Thoracic aorta (tissue), 2 donors: ENCODE measurements around the gene ZNF326. TPM values are rescaled to one million over a fixed set of nuclear protein-coding genes. Genes with fewer than 3 reads are reported as not detected.
"Not testable (repeated sequence)": the region's sequence is repeated elsewhere in the genome, so short reads cannot be mapped to it uniquely, and the experiment has no call there.

ENCODE experiments used
- ATAC-seq: fragments of 150-250 bp; one replicate; pipeline ENCODE4 v1.8.0; 2017; ENCODE audit warnings: low read depth; ENCODE audit not compliant: insufficient number of reproducible peaks, low FRiP score
- DNase-seq: peaks from one replicate; pipeline ENCODE4 v3.0.0-alpha.2; 2020; ENCODE audit warnings: low spot score
- H3K27ac ChIP-seq, 2 donors: fragments of 200-600 bp; sonication (generic); 1 replicate in 1 of 2; 2 replicates in 1 of 2; pipeline ENCODE4 v1.5.1; 2016; ENCODE audit warnings: mild to moderate bottlenecking in 2 of 2, moderate library complexity in 2 of 2
- H3K27me3 ChIP-seq: fragments of 200-600 bp; sonication (generic); replicated peaks from 2 replicates; pipeline ENCODE4 v1.6.0; 2016; ENCODE audit warnings: mild to moderate bottlenecking; ENCODE audit not compliant: insufficient read depth
- H3K36me3 ChIP-seq: fragments of 200-600 bp; sonication (generic); one replicate; pipeline ENCODE4 v1.5.1; 2016
- H3K4me1 ChIP-seq, 2 donors: fragments of 200-600 bp; sonication (generic); 1 replicate in 1 of 2; 2 replicates in 1 of 2; pipeline versions ENCODE4 v1.5.1 to v1.6.0; 2016; ENCODE audit warnings: low read depth in 2 of 2, mild to moderate bottlenecking in 1 of 2; ENCODE audit not compliant: control insufficient read depth in 1 of 2
- H3K4me3 ChIP-seq: fragments of 200-600 bp; sonication (generic); 2 replicates; pipeline ENCODE4 v1.5.1; 2016; ENCODE audit warnings: mild to moderate bottlenecking
- H3K9me3 ChIP-seq: fragments of 200-600 bp; sonication (generic); 2 replicates; pipeline ENCODE4 v1.5.1; 2016
- CTCF ChIP-seq: fragments of 200-600 bp; sonication (generic); IDR thresholded peaks from one replicate; pipeline ENCODE4 v1.5.1; 2019; ENCODE audit warnings: antibody characterized with exemption
- total RNA-seq, 2 donors: library from RNA; depleted of rRNA; stranded (reverse); fragments of >200 nt; gene quantifications; one replicate each; pipeline versions ENCODE4 v1.1.0 to v1.2.3, GENCODE V29; 2016

The ZNF326 gene
- total RNA-seq, 2 donors from 2014 or later, result 21.8 to 31.1 TPM

GRCh38 chr1:89994231-89994804, 592 bp upstream of the ZNF326 start:
- peak overlapping the region; percentile 90 to 92 for H3K27ac ChIP-seq
- peak overlapping the region; percentile 90 for H3K4me3 ChIP-seq
- peaks cover 15 to 27% of the 10 kb centered on the region in 2 donors for H3K4me1 ChIP-seq
- no peaks in the 10 kb centered on the region for H3K36me3 ChIP-seq
- no peaks in the 10 kb centered on the region for H3K27me3 ChIP-seq
- DNase-seq (no peak), ATAC-seq (no peak)
- TF ChIP-seq CTCF, result no peak
- no peaks in the 10 kb centered on the region for H3K9me3 ChIP-seq

GRCh38 chr1:89995598-89996449, 914 bp downstream of the ZNF326 start:
- no peak for ATAC-seq
- H3K27ac ChIP-seq, result peak overlapping the region; percentile 90 to 92
- H3K36me3 ChIP-seq, result no peaks in the 10 kb centered on the region
- H3K4me1 ChIP-seq, result peaks cover 15 to 27% of the 10 kb centered on the region in 2 donors
- peak overlapping the region; percentile 90 for H3K4me3 ChIP-seq
- no peak for TF ChIP-seq CTCF
- DNase-seq, result no peak
- no peaks in the 10 kb centered on the region for H3K9me3 ChIP-seq
- H3K27me3 ChIP-seq, result no peaks in the 10 kb centered on the region

- no peak for ATAC-seq
- peaks cover 15 to 27% of the 10 kb centered on the region in 2 donors for H3K4me1 ChIP-seq
- no peak for TF ChIP-seq CTCF
- peak overlapping the region; percentile 90 for H3K4me3 ChIP-seq
- no peaks in the 10 kb centered on the region for H3K9me3 ChIP-seq
- no peak overlapping the region for H3K27ac ChIP-seq
- no peak for DNase-seq
- H3K36me3 ChIP-seq, result no peaks in the 10 kb centered on the region
- H3K27me3 ChIP-seq, result no peaks in the 10 kb centered on the region
These were observed 1.7 kb downstream of the ZNF326 start for GRCh38 chr1:89996450-89997110.

GRCh38 chr1:89997152-89997551, 2.2 kb downstream of the ZNF326 start:
- H3K4me1 ChIP-seq, result peaks cover 15 to 27% of the 10 kb centered on the region in 2 donors
- H3K27ac ChIP-seq, H3K4me3 ChIP-seq: not testable (repeated sequence)

GRCh38 chr1:89998306-89998705, 3.4 kb downstream of the ZNF326 start:
- TF ChIP-seq CTCF, result no peak
- H3K27me3 ChIP-seq, result no peaks in the 10 kb centered on the region
- H3K9me3 ChIP-seq, result no peaks in the 10 kb centered on the region
- H3K36me3 ChIP-seq, result no peaks in the 10 kb centered on the region
- H3K4me3 ChIP-seq, result no peak overlapping the region
- no peak overlapping the region for H3K27ac ChIP-seq
- DNase-seq (no peak), ATAC-seq (no peak)
- peaks cover 15 to 35% of the 10 kb centered on the region in 2 donors for H3K4me1 ChIP-seq

More at GRCh38 chr1:89997152-89997551, 2.2 kb downstream of the ZNF326 start:
- H3K27me3 ChIP-seq, H3K9me3 ChIP-seq, ATAC-seq, DNase-seq, H3K36me3 ChIP-seq: not testable (repeated sequence)
